NT2/D1 (cell line): ENCODE measurements around the gene CBX8.

Experiments used
- YY1 ChIP-seq: IDR thresholded peaks from 2 replicates; pipeline ENCODE4 v1.6.1; 2011; ENCODE audit not compliant: insufficient read length, insufficient read depth
- ZNF274 ChIP-seq: IDR thresholded peaks from 2 replicates; pipeline ENCODE4 v1.6.1; 2011; ENCODE audit warnings: mild to moderate bottlenecking, low read depth, low read length

- TF ChIP-seq ZNF274 (no peak), YY1 (no peak)
Observed at GRCh38 chr17:79806863-79807720, 10.2 kb upstream of the CBX8 start.
